HepG2 (cell line): ENCODE results near the gene UGP2. TPM values are rescaled to one million over a fixed set of nuclear protein-coding genes. Genes with fewer than 3 reads are reported as not detected.

Experiments used
- ARNTL ChIP-seq: sonication (generic); formaldehyde crosslinking; IDR thresholded peaks from 2 replicates; pipeline ENCODE4 v1.4.0; 2020; ENCODE audit warnings: mild to moderate bottlenecking, missing genetic modification reagents
- CHCHD3 ChIP-seq: sonication (generic); formaldehyde crosslinking; IDR thresholded peaks from 2 replicates; pipeline ENCODE4 v1.8.0; 2022; ENCODE audit warnings: mild to moderate bottlenecking, missing genetic modification reagents, moderate library complexity
- E2F2 ChIP-seq: sonication (generic); formaldehyde crosslinking; IDR thresholded peaks from 2 replicates; pipeline ENCODE4 v1.4.0; 2020; ENCODE audit warnings: missing genetic modification reagents, borderline replicate concordance
- KLF11 ChIP-seq: IDR thresholded peaks from 2 replicates; pipeline ENCODE4 v1.6.1; 2016; ENCODE audit warnings: missing compliant biosample characterization
- PAXIP1 ChIP-seq: sonication (generic); formaldehyde crosslinking; conservative IDR thresholded peaks from 2 replicates; pipeline ENCODE4 v1.4.0; 2020; ENCODE audit warnings: mild to moderate bottlenecking, missing genetic modification reagents, moderate library complexity
- PHF20 ChIP-seq: sonication (generic); formaldehyde crosslinking; IDR thresholded peaks from 2 replicates; pipeline ENCODE4 v1.5.0; 2020; ENCODE audit warnings: mild to moderate bottlenecking, missing genetic modification reagents
- REXO4 ChIP-seq: sonication (generic); formaldehyde crosslinking; IDR thresholded peaks from 2 replicates; pipeline ENCODE4 v1.8.0; 2022; ENCODE audit warnings: missing genetic modification reagents, mild to moderate bottlenecking, borderline replicate concordance
- SNAPC5 ChIP-seq: sonication (generic); formaldehyde crosslinking; IDR thresholded peaks from 2 replicates; pipeline ENCODE4 v1.8.1; 2023; ENCODE audit warnings: mild to moderate bottlenecking, missing genetic modification reagents, borderline replicate concordance
- ZNF138 ChIP-seq: sonication (generic); formaldehyde crosslinking; IDR thresholded peaks from 2 replicates; pipeline ENCODE4 v1.5.0; 2020; ENCODE audit warnings: mild to moderate bottlenecking, low read depth, missing genetic modification reagents
- ZNF354B ChIP-seq: sonication (generic); formaldehyde crosslinking; IDR thresholded peaks from 2 replicates; pipeline ENCODE4 v1.8.0; 2022; ENCODE audit warnings: mild to moderate bottlenecking, missing genetic modification reagents
- ZNF430 ChIP-seq: sonication (generic); formaldehyde crosslinking; IDR thresholded peaks from 2 replicates; pipeline ENCODE4 v1.9.0; 2021; ENCODE audit warnings: mild to moderate bottlenecking, missing genetic modification reagents
- ZNF572 ChIP-seq: sonication (generic); formaldehyde crosslinking; IDR thresholded peaks from 2 replicates; pipeline ENCODE4 v1.5.1; 2020; ENCODE audit warnings: mild to moderate bottlenecking, missing genetic modification reagents
- ZNF670 ChIP-seq: sonication (generic); formaldehyde crosslinking; IDR thresholded peaks from 2 replicates; pipeline ENCODE4 v1.8.0; 2022; ENCODE audit warnings: mild to moderate bottlenecking, missing genetic modification reagents, borderline replicate concordance
- ZNF674 ChIP-seq: sonication (generic); formaldehyde crosslinking; IDR thresholded peaks from 2 replicates; pipeline ENCODE4 v1.5.0; 2020; ENCODE audit warnings: low read depth, mild to moderate bottlenecking, missing genetic modification reagents
- polyA plus RNA-seq, 8 experiments: library from polyadenylated mRNA; depleted of rRNA in 3 of 8; stranded (reverse) in 7 of 8; unstranded in 1 of 8; fragments of >200 nt; fragmentation: Illumina TruSeq in 4 of 8; extraction: Trizol in 4 of 8; gene quantifications; 2 replicates each; pipeline versions ENCODE4 v1.2.1 to v1.2.3, GENCODE V29; 2011 to 2016; ENCODE audit warnings: low read depth in 4 of 8, missing spikeins in 1 of 8, mixed read lengths in 1 of 8; ENCODE audit not compliant: insufficient read depth in 1 of 8
- total RNA-seq, 5 experiments: library from RNA; depleted of rRNA; stranded (reverse); fragments of >200 nt; fragmentation: Illumina TruSeq; extraction: Trizol; gene quantifications; 2 replicates each; pipeline ENCODE4 v1.2.3, GENCODE V29; 2016; ENCODE audit warnings: low read depth in 1 of 5

Gene UGP2
- total and polyA plus RNA-seq, 2 of the 13 experiments (the other 11 are each of a cell fraction or from before 2014, with no cell fraction given), result 96.0 to 134 TPM

- peak; percentile 23; the same call in 1 of the 2 replicates for TF ChIP-seq PHF20 (CRISPR knock-in tag)
- TF ChIP-seq ARNTL, result peak; percentile 33; the same call in 1 of the 2 replicates
- no peak for TF ChIP-seq ZNF430 (CRISPR knock-in tag)
- peak; percentile 63; the same call in 1 of the 2 replicates for TF ChIP-seq E2F2 (CRISPR knock-in tag)
- 0 out of 2 replicates have a peak, but pooled peaks have one; percentile 50 for TF ChIP-seq CHCHD3 (CRISPR knock-in tag)
- 0 out of 2 replicates have a peak, but pooled peaks have one; percentile 7 for TF ChIP-seq ZNF572 (CRISPR knock-in tag)
- no peak; the same call in 1 of the 2 replicates for TF ChIP-seq REXO4 (CRISPR knock-in tag)
- peak; percentile 57; the same call in 1 of the 2 replicates for TF ChIP-seq ZNF670 (CRISPR knock-in tag)
- TF ChIP-seq SNAPC5 (CRISPR knock-in tag), result 0 out of 2 replicates have a peak, but pooled peaks have one; percentile 55
- no peak for TF ChIP-seq ZNF138 (CRISPR knock-in tag)
- TF ChIP-seq PAXIP1 (CRISPR knock-in tag), result no peak
- no peak for TF ChIP-seq KLF11 (CRISPR knock-in tag)
- TF ChIP-seq ZNF674 (CRISPR knock-in tag), result 0 out of 2 replicates have a peak, but pooled peaks have one; percentile 9
- peak; percentile 19; the same call in 1 of the 2 replicates for TF ChIP-seq ZNF354B
Measured at GRCh38 chr2:63840081-63840784, 1.5 kb upstream of the UGP2 start (continued).
